ENCODE measurements around the gene ECEL1. TPM values are rescaled to one million over a fixed set of nuclear protein-coding genes. Genes with fewer than 3 reads are reported as not detected.

Gene ECEL1
- total RNA-seq, result not detected

GRCh38 chr2:232487385-232488096 lies at the start of gene ECEL1:
Gene ECEL1 (minus strand): TSS chr2:232487834. CDS start chr2:232486653, 1,181 bp downstream.

GRCh38 chr2:232525791-232526371 lies 38.2 kb upstream of the ECEL1 start, which contains the start of gene CHRND:
Gene CHRND (plus strand): TSS chr2:232526160. CDS start chr2:232526216, 56 bp downstream.

GRCh38 chr2:232519581-232520438 lies 32.2 kb upstream of the ECEL1 start, which contains the start of gene PRSS56:
Gene PRSS56 (plus strand): TSS chr2:232520388. CDS start chr2:232520599, 211 bp downstream.

GRCh38 chr2:232455426-232456255 lies 32.0 kb downstream of the ECEL1 start, which contains the start of gene ALPI:
Gene ALPI (plus strand): TSS chr2:232456153. CDS start chr2:232456200, 47 bp downstream.

Other genes with a start within 250 kb of the ECEL1 start
- not detected for gene ALPP, start 109.1 kb downstream of the ECEL1 start, total RNA-seq
- not detected for gene ALPG, start 81.0 kb downstream of the ECEL1 start, total RNA-seq
- gene ALPI, start 31.7 kb downstream of the ECEL1 start, total RNA-seq, result not detected
- not detected for gene PRSS56, start 32.6 kb upstream of the ECEL1 start, total RNA-seq
- not detected for gene CHRND, start 38.3 kb upstream of the ECEL1 start, total RNA-seq
- not detected for gene CHRNG, start 51.9 kb upstream of the ECEL1 start, total RNA-seq
- gene TIGD1, start 62.7 kb upstream of the ECEL1 start, total RNA-seq, result 10 to 100 TPM; 10.1 TPM
- 10 to 100 TPM; 72.2 to 73.3 TPM for gene EIF4E2, start 62.9 kb upstream of the ECEL1 start, total RNA-seq
- gene EFHD1, start 145.8 kb upstream of the ECEL1 start, total RNA-seq, result 1 to 10 TPM; 7.1 to 8.2 TPM
- gene GIGYF2, start 209.5 kb upstream of the ECEL1 start, total RNA-seq, result 10 to 100 TPM; 65.6 to 66.0 TPM